SK-N-SH (cell line): ENCODE data around the gene SAMD15. TPM values are rescaled to one million over a fixed set of nuclear protein-coding genes. Genes with fewer than 3 reads are reported as not detected.

Experiments
- CTCF ChIA-PET: fragments of 300-600, 350-600 bp; formaldehyde crosslinking; extraction: SDS; loops from one replicate; lab custom pipeline; 2021; lab: Yijun Ruan, JAX
- POLR2A ChIA-PET: fragments of 350-600 bp; sonication (Branson Sonifier 250); formaldehyde crosslinking; extraction: SDS; loops from one replicate; lab custom pipeline; 2020; ENCODE audit warnings: antibody characterized with exemption, inconsistent platforms; lab: Yijun Ruan, JAX
- DNase-seq: peaks from one replicate; pipeline ENCODE4 v3.0.0; 2012
- H2AFZ ChIP-seq: fragments of 200-600 bp; sonication (generic); 2 replicates; pipeline ENCODE4 v1.8.1; 2016; ENCODE audit warnings: antibody characterized with exemption, mild to moderate bottlenecking, low read depth
- H3F3A ChIP-seq: fragments of 200-600 bp; sonication (generic); replicated peaks from 2 replicates; pipeline ENCODE3; 2016; ENCODE audit warnings: antibody characterized with exemption, mild to moderate bottlenecking; ENCODE audit not compliant: insufficient read depth
- H3K27ac ChIP-seq, 2 experiments: fragments of 200-500 bp in 1 of 2; fragments of 200-600 bp in 1 of 2; sonication (Bioruptor generic) in 1 of 2; sonication (generic), shearing (Covaris generic) in 1 of 2; 2 replicates each; pipeline versions ENCODE4 v1.5.1 to v1.6.1; 2014 to 2016; ENCODE audit warnings: low read depth in 2 of 2, inconsistent platforms in 1 of 2, low read length in 1 of 2, mild to moderate bottlenecking in 1 of 2, mixed read lengths in 1 of 2
- H3K27me3 ChIP-seq: fragments of 200-600 bp; sonication (generic), shearing (Covaris generic); 2 replicates; pipeline ENCODE4 v1.6.1; 2016; ENCODE audit warnings: mixed run types; ENCODE audit not compliant: insufficient read depth
- H3K36me3 ChIP-seq, 2 experiments: fragments of 200-500 bp in 1 of 2; fragments of 200-600 bp in 1 of 2; sonication (Bioruptor generic) in 1 of 2; sonication (generic) in 1 of 2; replicated peaks in 1 of 2; 2 replicates each; pipeline versions ENCODE3 to v1.5.1; 2014 to 2016; ENCODE audit warnings: low read length in 1 of 2, mild to moderate bottlenecking in 1 of 2; ENCODE audit not compliant: insufficient read depth in 2 of 2, control insufficient read depth in 1 of 2
- H3K4me1 ChIP-seq, 2 experiments: fragments of 200-500 bp in 1 of 2; fragments of 200-600 bp in 1 of 2; sonication (Bioruptor generic) in 1 of 2; sonication (generic), shearing (Covaris generic) in 1 of 2; 2 replicates each; pipeline versions ENCODE4 v1.5.1 to v1.6.1; 2014 to 2016; ENCODE audit warnings: low read depth in 1 of 2, low read length in 1 of 2, mixed run types in 1 of 2; ENCODE audit not compliant: insufficient read depth in 2 of 2, control insufficient read depth in 1 of 2
- H3K4me2 ChIP-seq: fragments of 200-600 bp; sonication (generic), shearing (Covaris generic); 2 replicates; pipeline ENCODE4 v1.6.1; 2017; ENCODE audit warnings: mixed run types
- H3K4me3 ChIP-seq, 2 experiments: fragments of 200-500 bp in 1 of 2; fragments of 200-600 bp in 1 of 2; sonication (Bioruptor generic) in 1 of 2; sonication (generic), shearing (Covaris generic) in 1 of 2; 2 replicates each; pipeline versions ENCODE4 v1.5.1 to v1.8.1; 2014 to 2016; ENCODE audit warnings: low read depth in 2 of 2, inconsistent platforms in 1 of 2, low read length in 1 of 2, mild to moderate bottlenecking in 1 of 2, mixed read lengths in 1 of 2, moderate library complexity in 1 of 2
- H3K79me2 ChIP-seq: fragments of 200-600 bp; sonication (generic); 2 replicates; pipeline ENCODE4 v1.8.1; 2017; ENCODE audit warnings: mild to moderate bottlenecking; ENCODE audit not compliant: insufficient read depth
- H3K9ac ChIP-seq: fragments of 200-600 bp; sonication (generic); 2 replicates; pipeline ENCODE4 v1.6.1; 2017; ENCODE audit warnings: mixed run types
- H3K9me2 ChIP-seq: fragments of 200-600 bp; sonication (generic); 2 replicates; pipeline ENCODE4 v1.6.1; 2017; ENCODE audit warnings: mixed run types
- H3K9me3 ChIP-seq: fragments of 200-600 bp; sonication (generic); 2 replicates; pipeline ENCODE4 v1.6.1; 2017; ENCODE audit warnings: mixed run types, mild to moderate bottlenecking, moderate library complexity
- H4K20me1 ChIP-seq: fragments of 200-600 bp; sonication (generic); 2 replicates; pipeline ENCODE4 v1.6.1; 2017; ENCODE audit warnings: mild to moderate bottlenecking, mixed run types; ENCODE audit not compliant: insufficient read depth
- CHD2 ChIP-seq: fragments of 150-350 bp; IDR thresholded peaks from 2 replicates; pipeline ENCODE4 v1.6.1; 2018; ENCODE audit warnings: low read length; ENCODE audit not compliant: partially characterized antibody
- ELF1 ChIP-seq: IDR thresholded peaks from 2 replicates; pipeline ENCODE4 v1.4.0; 2012
- EP300 ChIP-seq, 2 experiments: IDR thresholded peaks; 2 replicates each; pipeline versions ENCODE4 v1.4.0 to v1.6.1; 2012; ENCODE audit warnings: borderline replicate concordance in 1 of 2, low read depth in 1 of 2, low read length in 1 of 2
- EZH2phosphoT487 ChIP-seq: fragments of 200-600 bp; sonication (generic); IDR thresholded peaks from 2 replicates; pipeline ENCODE4 v1.6.1; 2017; ENCODE audit warnings: low read depth, mixed run types, mild to moderate bottlenecking, antibody characterized with exemption, moderate library complexity, borderline replicate concordance
- FOSL2 ChIP-seq: IDR thresholded peaks from 2 replicates; pipeline ENCODE4 v1.4.0; 2012; ENCODE audit warnings: low read depth, mild to moderate bottlenecking, moderate library complexity, borderline replicate concordance
- FOXJ3 ChIP-seq: sonication (generic); formaldehyde crosslinking; IDR thresholded peaks from 2 replicates; pipeline ENCODE4 v1.5.1; 2020; ENCODE audit warnings: mild to moderate bottlenecking, missing genetic modification reagents
- FOXM1 ChIP-seq: IDR thresholded peaks from 2 replicates; pipeline ENCODE4 v1.4.0; 2012; ENCODE audit warnings: low read depth, mild to moderate bottlenecking
- GABPA ChIP-seq: IDR thresholded peaks from 2 replicates; pipeline ENCODE4 v1.4.0; 2012; ENCODE audit warnings: low read depth, mild to moderate bottlenecking
- IRF3 ChIP-seq: fragments of 150-350 bp; IDR thresholded peaks from 2 replicates; pipeline ENCODE4 v1.6.1; 2016; ENCODE audit warnings: mild to moderate bottlenecking, low read depth, low read length
- MEF2A ChIP-seq: IDR thresholded peaks from 2 replicates; pipeline ENCODE4 v1.4.0; 2012; ENCODE audit warnings: low read depth, borderline replicate concordance
- MXI1 ChIP-seq: IDR thresholded peaks from 2 replicates; pipeline ENCODE4 v1.6.1; 2012; ENCODE audit warnings: mild to moderate bottlenecking, low read depth, low read length, improper control_type of control experiment
- NRF1 ChIP-seq: IDR thresholded peaks from 2 replicates; pipeline ENCODE4 v1.6.1; 2012; ENCODE audit warnings: low read depth, mild to moderate bottlenecking, low read length
- RAD21 ChIP-seq: IDR thresholded peaks from 2 replicates; pipeline ENCODE4 v1.6.1; 2012; ENCODE audit warnings: mild to moderate bottlenecking, low read length
- RCOR1 ChIP-seq: fragments of 150-350 bp; IDR thresholded peaks from 2 replicates; pipeline ENCODE4 v1.6.1; 2017; ENCODE audit warnings: antibody characterized with exemption, low read length
- RFX5 ChIP-seq: IDR thresholded peaks from 2 replicates; pipeline ENCODE4 v1.6.1; 2012; ENCODE audit warnings: mild to moderate bottlenecking, improper control_type of control experiment, low read length
- SMC3 ChIP-seq: IDR thresholded peaks from 2 replicates; pipeline ENCODE4 v1.6.1; 2012; ENCODE audit warnings: low read depth, low read length, improper control_type of control experiment
- TAF1 ChIP-seq: IDR thresholded peaks from 2 replicates; pipeline ENCODE4 v1.6.1; 2012; ENCODE audit warnings: low read depth, mild to moderate bottlenecking, low read length, moderate library complexity, borderline replicate concordance
- TEAD4 ChIP-seq: IDR thresholded peaks from 2 replicates; pipeline ENCODE4 v1.4.0; 2012; ENCODE audit warnings: mild to moderate bottlenecking, borderline replicate concordance; ENCODE audit not compliant: insufficient read depth
- USF1 ChIP-seq: IDR thresholded peaks from 2 replicates; pipeline ENCODE4 v1.4.0; 2012; ENCODE audit warnings: low read depth, borderline replicate concordance
- USF2 ChIP-seq: fragments of 150-350 bp; IDR thresholded peaks from 2 replicates; pipeline ENCODE4 v1.6.1; 2017; ENCODE audit warnings: antibody characterized with exemption, low read length, low read depth, borderline replicate concordance
- WGBS: methylation state at CpG from one replicate; pipeline ENCODE4 v1.1.6; 2017; ENCODE audit warnings: low lambda C conversion rate; 5-methylcytosine and 5-hydroxymethylcytosine counted together
- polyA plus RNA-seq, 3 experiments: library from polyadenylated mRNA; depleted of rRNA; stranded (reverse); fragments of >200 nt; gene quantifications; 2 replicates each; pipeline ENCODE4 v1.2.3, GENCODE V29; 2012

Gene SAMD15
- polyA plus RNA-seq, 1 of the 3 experiments (the other 2 are of a cell fraction): 1.7 TPM

GRCh38 chr14:77329872-77330271, 47.3 kb upstream of the SAMD15 start:
- no peaks in the 10 kb centered on the region for H3K9me3 ChIP-seq
- no peaks in the 10 kb centered on the region for H3K9me2 ChIP-seq
- no peak overlapping the region for H3K4me3 ChIP-seq
- CTCF ChIA-PET: interaction anchor here (2.2 kb wide), 1 partner anchor 14 kb away, joined by 10 read pairs; no protein-coding TSS in a partner anchor
- 93% methylated on average over 4 of the region's 7 CpGs for WGBS
- TF ChIP-seq EP300 (IDR thresholded peaks at IDR 0.05; ENCODE audit: borderline replicate concordance in 1 of 2, low read depth in 1 of 2, low read length in 1 of 2) (no peak), IRF3 (no peak), RCOR1 (no peak), EZH2phosphoT487 (no peak), RFX5 (no peak), FOXJ3 (CRISPR knock-in tag) (no peak), NRF1 (no peak), MEF2A (no peak), CHD2 (no peak), MXI1 (no peak), ELF1 (no peak), USF2 (no peak), RAD21 (no peak), TAF1 (no peak), SMC3 (no peak), TEAD4 (no peak), FOSL2 (no peak), FOXM1 (no peak), GABPA (no peak), USF1 (no peak)
- no peak overlapping the region for H3K9ac ChIP-seq
- DNase-seq: no peak
- H3K36me3 ChIP-seq: no peaks in the 10 kb centered on the region
- H4K20me1 ChIP-seq: no peaks in the 10 kb centered on the region
- no peaks in the 10 kb centered on the region for H3K27me3 ChIP-seq
- no peaks in the 10 kb centered on the region for H3K79me2 ChIP-seq
- H3K4me2 ChIP-seq: no peak overlapping the region
- H3F3A ChIP-seq: no peaks in the 10 kb centered on the region
- no peak overlapping the region for H2AFZ ChIP-seq
- POLR2A ChIA-PET: interaction anchor here (1.1 kb wide), 1 partner anchor 9 kb away, joined by 3 read pairs; the partner anchor contains the start of genes GSTZ1 and POMT2
- H3K27ac ChIP-seq: no peak overlapping the region; a peak in 1 of 4 replicates
- H3K4me1 ChIP-seq: no peaks in the 10 kb centered on the region
